Skin epidermis (tissue), 12 donors: ENCODE measurements around the gene REM1.
"Not testable (repeated sequence)": the region's sequence is repeated elsewhere in the genome, so short reads cannot be mapped to it uniquely, and the experiment has no call there.

Source experiments
- H3K27ac ChIP-seq, 21 experiments: fragments of 200-600 bp; sonication (generic) in 11 of 21; one replicate each; pipeline ENCODE4 v1.5.0; 2020; ENCODE audit warnings: mild to moderate bottlenecking in 3 of 21, inconsistent platforms in 2 of 21, moderate library complexity in 2 of 21
- H3K4me3 ChIP-seq, 7 experiments: fragments of 200-600 bp; sonication (generic) in 2 of 7; one replicate each; pipeline ENCODE4 v1.5.0; 2020; ENCODE audit warnings: inconsistent platforms in 2 of 7, mild to moderate bottlenecking in 2 of 7, moderate library complexity in 1 of 7

Gene REM1

GRCh38 chr20:31476643-31477215, 1.6 kb downstream of the REM1 start:
- H3K27ac ChIP-seq: no peak overlapping the region
- no peak overlapping the region for H3K4me3 ChIP-seq

- H3K27ac ChIP-seq: peak overlapping the region in 1 of 21 experiments; percentile 38
- H3K4me3 ChIP-seq: no peak overlapping the region
Observed at GRCh38 chr20:31484001-31484400, 8.9 kb downstream of the REM1 start.

- Histone ChIP-seq H3K27ac (peak overlapping the region in 15 of 21 experiments; percentile 0 to 78 (median 47)), H3K4me3 (peak overlapping the region in 1 of 7 experiments; percentile 15)
Observed at GRCh38 chr20:31485450-31486339, 10.6 kb downstream of the REM1 start.

- peak overlapping the region in 1 of 21 experiments; percentile 10 for H3K27ac ChIP-seq
- H3K4me3 ChIP-seq: no peak overlapping the region
Observed at GRCh38 chr20:31488115-31488514, 13.0 kb downstream of the REM1 start.

GRCh38 chr20:31489152-31489551, 14.1 kb downstream of the REM1 start:
- Histone ChIP-seq H3K27ac (no peak overlapping the region), H3K4me3 (no peak overlapping the region)

GRCh38 chr20:31490752-31491151, 15.7 kb downstream of the REM1 start:
- H3K27ac ChIP-seq: no peak overlapping the region
- H3K4me3 ChIP-seq: no peak overlapping the region

GRCh38 chr20:31494131-31494530, 19.0 kb downstream of the REM1 start:
- Histone ChIP-seq H3K27ac (no peak overlapping the region), H3K4me3 (no peak overlapping the region)

- no peak overlapping the region for H3K4me3 ChIP-seq
- peak overlapping the region in 12 of 21 experiments; percentile 1 to 58 (median 26) for H3K27ac ChIP-seq
Observed at GRCh38 chr20:31496761-31497295, 21.7 kb downstream of the REM1 start.

- Histone ChIP-seq H3K27ac (peak overlapping the region in 5 of 21 experiments; percentile 10 to 45 (median 23)), H3K4me3 (no peak overlapping the region)
Observed at GRCh38 chr20:31497838-31498540, 22.9 kb downstream of the REM1 start.

GRCh38 chr20:31500527-31500926, 25.4 kb downstream of the REM1 start:
- Histone ChIP-seq H3K4me3 (no peak overlapping the region), H3K27ac (no peak overlapping the region)

- not testable (repeated sequence) for H3K27ac ChIP-seq, H3K4me3 ChIP-seq
Observed at GRCh38 chr20:31502884-31503673, 28.0 kb downstream of the REM1 start.

- H3K4me3 ChIP-seq: no peak overlapping the region
Observed at GRCh38 chr20:31505903-31506302, 30.8 kb downstream of the REM1 start.

GRCh38 chr20:31508517-31509244, 33.6 kb downstream of the REM1 start:
- Histone ChIP-seq H3K4me3 (no peak overlapping the region), H3K27ac (no peak overlapping the region)

More at GRCh38 chr20:31505903-31506302, 30.8 kb downstream of the REM1 start:
- no peak overlapping the region for H3K27ac ChIP-seq

GRCh38 chr20:31514154-31515071, 39.3 kb downstream of the REM1 start, which contains the start of gene HM13:
HM13 (plus strand) TSS chr20:31514442; CDS start chr20:31514552, 110 bp downstream.
- Histone ChIP-seq H3K27ac (peak within 1 kb of the TSS; percentile 62 to 96 (median 89)), H3K4me3 (peak within 1 kb of the TSS; percentile 79 to 97 (median 89))

- H3K4me3 ChIP-seq: peak overlapping the region; percentile 79 to 97 (median 89)
- H3K27ac ChIP-seq: peak overlapping the region in 20 of 21 experiments; percentile 79 to 96 (median 90)
Observed at GRCh38 chr20:31515072-31515774, 40.1 kb downstream of the REM1 start.

GRCh38 chr20:31515775-31516107, 40.7 kb downstream of the REM1 start:
- Histone ChIP-seq H3K4me3 (peak overlapping the region in 5 of 7 experiments; percentile 86 to 97 (median 92)), H3K27ac (peak overlapping the region in 15 of 21 experiments; percentile 5 to 96 (median 89))

GRCh38 chr20:31516166-31516565, 41.1 kb downstream of the REM1 start:
- H3K27ac ChIP-seq: peak overlapping the region in 11 of 21 experiments; percentile 10 to 96 (median 88)
- peak overlapping the region in 3 of 7 experiments; percentile 89 to 97 (median 92) for H3K4me3 ChIP-seq
